GM12891 (cell line): ENCODE data around the gene CAMTA1.

Experiments used
- POLR2A ChIP-seq: IDR thresholded peaks from 2 replicates; pipeline ENCODE4 v1.6.1; 2011; ENCODE audit warnings: low read depth, low read length, control low read depth
- POLR2AphosphoS5 ChIP-seq: IDR thresholded peaks from 2 replicates; pipeline ENCODE4 v1.6.1; 2011; ENCODE audit warnings: low read depth, low read length, control low read depth
- POU2F2 ChIP-seq: IDR thresholded peaks from 2 replicates; pipeline ENCODE4 v1.6.1; 2011; ENCODE audit warnings: low read depth, mild to moderate bottlenecking, control low read depth, low read length, moderate library complexity
- TAF1 ChIP-seq: IDR thresholded peaks from 2 replicates; pipeline ENCODE4 v1.6.1; 2011; ENCODE audit warnings: low read depth, low read length, control low read depth

GRCh38 chr1:6958407-6959030 is 173.3 kb downstream of the CAMTA1 start:
- TF ChIP-seq TAF1 (no peak), POLR2A (no peak), POU2F2 (no peak), POLR2AphosphoS5 (no peak)
